Fibroblast of lung (primary cell): ENCODE data around the gene SYS1. TPM values are rescaled to one million over a fixed set of nuclear protein-coding genes. Genes with fewer than 3 reads are reported as not detected.

Experiments used
- DNase-seq, 2 donors: peaks; one replicate each; pipeline versions ENCODE4 v3.0.0 to v3.0.0-alpha.2; 2010; ENCODE audit warnings: low read depth in 2 of 2
- H2AFZ ChIP-seq: 2 replicates; pipeline ENCODE4 v1.5.1; 2012; ENCODE audit warnings: low read length, control low read depth, inconsistent platforms
- H3K27ac ChIP-seq: 2 replicates; pipeline ENCODE4 v1.5.1; 2011; ENCODE audit warnings: low read length, control low read depth; ENCODE audit not compliant: insufficient read depth
- H3K27me3 ChIP-seq: 2 replicates; pipeline ENCODE4 v1.5.1; 2011; ENCODE audit warnings: mild to moderate bottlenecking, low read length; ENCODE audit not compliant: control insufficient read depth, insufficient read depth
- H3K36me3 ChIP-seq: 2 replicates; pipeline ENCODE4 v1.5.1; 2011; ENCODE audit warnings: low read length; ENCODE audit not compliant: control insufficient read depth, insufficient read depth
- H3K4me1 ChIP-seq: 2 replicates; pipeline ENCODE4 v1.5.1; 2011; ENCODE audit warnings: low read length; ENCODE audit not compliant: control insufficient read depth, insufficient read depth; ENCODE audit errors: extremely low read depth
- H3K4me2 ChIP-seq: 2 replicates; pipeline ENCODE4 v1.5.1; 2011; ENCODE audit warnings: low read length, control low read depth; ENCODE audit not compliant: insufficient read depth; ENCODE audit errors: extremely low read depth
- H3K4me3 ChIP-seq, 4 experiments: fragments of 200-600 bp in 1 of 4; sonication (generic) in 1 of 4; replicated peaks in 1 of 4; 2 replicates each; pipeline ENCODE4 v1.5.1; 2011 to 2016; ENCODE audit warnings: low read length in 4 of 4, low read depth in 3 of 4, mild to moderate bottlenecking in 3 of 4, control low read depth in 2 of 4, inconsistent platforms in 1 of 4, mixed read lengths in 1 of 4; ENCODE audit not compliant: insufficient read depth in 1 of 4; ENCODE audit errors: control extremely low read depth in 1 of 4
- H3K79me2 ChIP-seq: 2 replicates; pipeline ENCODE4 v1.5.1; 2012; ENCODE audit warnings: mild to moderate bottlenecking, low read length, inconsistent platforms; ENCODE audit not compliant: control insufficient read depth, insufficient read depth
- H3K9ac ChIP-seq: 2 replicates; pipeline ENCODE4 v1.5.1; 2011; ENCODE audit warnings: mild to moderate bottlenecking, low read length, control low read depth; ENCODE audit not compliant: insufficient read depth
- H3K9me3 ChIP-seq: 2 replicates; pipeline ENCODE4 v1.5.1; 2012; ENCODE audit warnings: low read depth, low read length; ENCODE audit not compliant: control insufficient read depth, insufficient read depth
- H4K20me1 ChIP-seq: 2 replicates; pipeline ENCODE4 v1.5.1; 2011; ENCODE audit warnings: low read length; ENCODE audit not compliant: control insufficient read depth, insufficient read depth; ENCODE audit errors: extremely low read depth
- EZH2 ChIP-seq: IDR thresholded peaks from 2 replicates; pipeline ENCODE4 v1.5.1; 2012; ENCODE audit warnings: low read length, control low read depth, mild to moderate bottlenecking; ENCODE audit errors: missing control alignments
- polyA plus RNA-seq, 2 donors: library from polyadenylated mRNA; depleted of rRNA in 1 of 2; stranded (reverse) in 1 of 2; unstranded in 1 of 2; fragments of >200 nt; gene quantifications; 2 replicates each; pipeline ENCODE4 v1.2.1, GENCODE V29; 2011 to 2012; ENCODE audit warnings: missing spikeins in 1 of 2
- total RNA-seq: library from RNA; depleted of rRNA; stranded (reverse); fragments of >200 nt; gene quantifications from 2 replicates; pipeline ENCODE4 v1.2.1, GENCODE V29; 2014
- TF ChIP-seq, protein P1 (sequence below), 2 donors: IDR thresholded peaks in 1 of 2; conservative IDR thresholded peaks in 1 of 2; 1 replicate in 1 of 2; 2 replicates in 1 of 2; pipeline ENCODE4 v1.5.1; 2011 to 2012; ENCODE audit warnings: low read length in 2 of 2, control low read depth in 1 of 2, inconsistent platforms in 1 of 2, low read depth in 1 of 2, mild to moderate bottlenecking in 1 of 2

Gene SYS1
- total and polyA plus RNA-seq, 2 donors (not counting 1 experiment from before 2014, with no cell fraction given), result 20.5 to 23.4 TPM

DNA sequence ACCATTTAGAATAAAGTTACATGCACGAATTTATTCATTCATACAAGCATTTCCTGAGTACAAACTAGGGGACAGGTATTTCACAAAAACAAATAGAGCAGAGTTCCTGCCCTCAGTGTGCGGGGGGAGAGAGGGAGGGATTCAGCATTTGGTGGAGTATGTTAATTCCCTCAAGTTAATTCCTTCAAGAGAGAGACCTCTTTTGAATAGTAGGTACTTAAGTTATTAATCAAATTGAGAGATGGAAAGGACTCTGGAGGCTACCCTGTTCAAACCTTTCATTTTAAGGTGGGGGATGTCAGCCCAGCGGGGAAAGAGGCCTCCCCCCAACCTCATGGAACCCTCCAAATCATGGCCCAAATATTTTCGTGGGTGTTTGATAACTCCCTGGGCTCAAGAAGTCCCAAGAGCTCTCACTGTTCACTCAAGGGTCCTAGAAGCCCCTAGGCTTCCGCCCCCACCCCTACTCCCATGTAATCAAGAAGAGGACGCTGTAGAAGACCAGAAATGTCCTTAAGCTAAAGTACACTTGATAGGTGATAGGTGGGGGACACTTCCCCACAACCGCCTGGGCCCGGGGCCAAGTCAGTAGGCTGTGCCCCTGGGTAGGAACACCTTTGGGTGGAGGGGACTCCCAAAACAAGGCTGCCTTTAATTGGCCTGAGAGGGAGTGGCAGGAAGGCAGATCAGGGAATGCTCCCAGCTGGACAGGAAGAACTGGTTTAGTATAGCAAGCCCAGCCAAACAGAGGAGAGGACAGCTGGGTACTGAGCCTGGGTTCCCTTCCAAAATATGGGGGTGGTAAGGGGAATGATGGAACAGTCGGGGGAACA, 17.6 kb upstream of the SYS1 start:
- Histone ChIP-seq H3K9ac (no peak overlapping the region), H3K79me2 (peaks cover 78% of the 10 kb centered on the region), H3K4me3 (peak overlapping the region; percentile 96 to 100 (median 98)), H3K36me3 (peaks cover 11% of the 10 kb centered on the region), H4K20me1 (no peaks in the 10 kb centered on the region), H3K4me2 (peak overlapping the region; percentile 95), H2AFZ (no peak overlapping the region), H3K9me3 (no peaks in the 10 kb centered on the region), H3K27ac (peak overlapping the region; percentile 83), H3K4me1 (peaks cover 34% of the 10 kb centered on the region), H3K27me3 (no peaks in the 10 kb centered on the region)
- no peak for TF ChIP-seq EZH2
- TF ChIP-seq, protein P1, sequence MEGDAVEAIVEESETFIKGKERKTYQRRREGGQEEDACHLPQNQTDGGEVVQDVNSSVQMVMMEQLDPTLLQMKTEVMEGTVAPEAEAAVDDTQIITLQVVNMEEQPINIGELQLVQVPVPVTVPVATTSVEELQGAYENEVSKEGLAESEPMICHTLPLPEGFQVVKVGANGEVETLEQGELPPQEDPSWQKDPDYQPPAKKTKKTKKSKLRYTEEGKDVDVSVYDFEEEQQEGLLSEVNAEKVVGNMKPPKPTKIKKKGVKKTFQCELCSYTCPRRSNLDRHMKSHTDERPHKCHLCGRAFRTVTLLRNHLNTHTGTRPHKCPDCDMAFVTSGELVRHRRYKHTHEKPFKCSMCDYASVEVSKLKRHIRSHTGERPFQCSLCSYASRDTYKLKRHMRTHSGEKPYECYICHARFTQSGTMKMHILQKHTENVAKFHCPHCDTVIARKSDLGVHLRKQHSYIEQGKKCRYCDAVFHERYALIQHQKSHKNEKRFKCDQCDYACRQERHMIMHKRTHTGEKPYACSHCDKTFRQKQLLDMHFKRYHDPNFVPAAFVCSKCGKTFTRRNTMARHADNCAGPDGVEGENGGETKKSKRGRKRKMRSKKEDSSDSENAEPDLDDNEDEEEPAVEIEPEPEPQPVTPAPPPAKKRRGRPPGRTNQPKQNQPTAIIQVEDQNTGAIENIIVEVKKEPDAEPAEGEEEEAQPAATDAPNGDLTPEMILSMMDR (conservative IDR thresholded peaks at IDR 0.05 in 1 of 2, IDR thresholded peaks at IDR 0.05 in 1 of 2; ENCODE audit: low read depth in 1 of 2, low read length in 2 of 2), result no peak
- peak in 1 of 2 donors; percentile 20 for DNase-seq

DNA sequence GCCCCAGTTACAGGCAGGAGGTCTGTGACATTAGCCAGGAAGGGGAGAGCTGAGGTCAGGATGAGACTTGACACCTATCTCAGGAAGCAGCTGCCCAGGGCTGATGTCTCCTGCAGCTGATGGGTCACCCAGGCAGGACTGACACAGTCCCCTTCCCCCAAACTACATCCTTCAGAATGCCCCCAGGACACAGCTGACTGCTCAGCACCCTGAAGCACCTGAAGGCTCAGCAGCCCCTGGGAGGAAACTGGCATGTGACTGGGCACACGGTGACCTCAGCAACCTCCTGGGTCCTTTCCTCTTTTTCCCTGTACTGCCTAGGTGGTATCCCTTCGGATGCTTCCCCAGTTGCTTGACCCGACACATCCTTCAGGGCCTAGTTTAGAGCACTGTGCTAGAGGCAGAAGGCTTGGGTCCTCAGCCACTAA, 16.7 kb upstream of the SYS1 start:
- H3K4me1 ChIP-seq, result peaks cover 31% of the 10 kb centered on the region

DNA sequence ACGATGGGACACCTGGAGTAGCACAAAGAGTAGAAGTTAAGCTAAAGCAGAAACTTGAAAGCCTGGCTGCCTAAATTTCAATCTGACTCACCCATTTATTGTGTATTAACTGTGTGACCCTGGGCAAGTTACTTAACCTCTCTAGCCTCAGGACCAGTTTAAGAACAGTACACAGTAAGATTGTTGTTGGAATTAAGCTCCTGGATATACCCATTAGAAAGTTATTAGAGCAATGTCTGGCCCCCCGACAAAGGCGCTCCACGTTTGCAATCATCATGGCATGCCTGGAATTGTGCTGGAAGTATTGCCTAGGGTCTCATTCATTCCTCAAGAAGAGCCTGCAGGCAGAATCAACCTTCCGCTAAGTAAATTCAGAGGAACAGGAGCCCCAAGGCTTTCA, 16.1 kb upstream of the SYS1 start:
- peaks cover 63% of the 10 kb centered on the region for H3K79me2 ChIP-seq
- DNase-seq, result peak in 1 of 2 donors; percentile 37
- H3K4me3 ChIP-seq, result peak overlapping the region; percentile 96 to 100 (median 98)
- H3K9ac ChIP-seq, result peak overlapping the region; percentile 88
- H3K4me1 ChIP-seq, result peaks cover 26% of the 10 kb centered on the region
- TF ChIP-seq, protein P1 (conservative IDR thresholded peaks at IDR 0.05 in 1 of 2, IDR thresholded peaks at IDR 0.05 in 1 of 2; ENCODE audit: low read depth in 1 of 2, low read length in 2 of 2), result no peak
- no peak for TF ChIP-seq EZH2
- no peaks in the 10 kb centered on the region for H3K9me3 ChIP-seq
- H3K4me2 ChIP-seq, result peak overlapping the region; percentile 95
- no peak overlapping the region for H2AFZ ChIP-seq
- H3K27ac ChIP-seq, result peak overlapping the region; percentile 83
- H4K20me1 ChIP-seq, result no peaks in the 10 kb centered on the region
- no peaks in the 10 kb centered on the region for H3K27me3 ChIP-seq
- H3K36me3 ChIP-seq, result peaks cover 2% of the 10 kb centered on the region

More for the DNA sequence above, 16.7 kb upstream of the SYS1 start:
- peak overlapping the region; percentile 83 for H3K27ac ChIP-seq
- no peaks in the 10 kb centered on the region for H4K20me1 ChIP-seq
- H3K27me3 ChIP-seq, result no peaks in the 10 kb centered on the region
- no peaks in the 10 kb centered on the region for H3K9me3 ChIP-seq
- TF ChIP-seq EZH2, result no peak
- TF ChIP-seq, protein P1 (conservative IDR thresholded peaks at IDR 0.05 in 1 of 2, IDR thresholded peaks at IDR 0.05 in 1 of 2; ENCODE audit: low read depth in 1 of 2, low read length in 2 of 2), result no peak
- peak overlapping the region; percentile 95 for H3K4me2 ChIP-seq
- peaks cover 3% of the 10 kb centered on the region for H3K36me3 ChIP-seq
- peak overlapping the region; percentile 25 for H3K9ac ChIP-seq
- H2AFZ ChIP-seq, result no peak overlapping the region
- H3K79me2 ChIP-seq, result peaks cover 68% of the 10 kb centered on the region
- DNase-seq, result no peak
- peak overlapping the region; percentile 96 to 100 (median 98) for H3K4me3 ChIP-seq
